GM19193 (cell line): ENCODE measurements around the gene LHFPL3.

Experiments used
- POLR2A ChIP-seq: IDR thresholded peaks from 4 replicates; pipeline ENCODE4 v1.6.1; 2011; ENCODE audit not compliant: insufficient read depth, insufficient read length; ENCODE audit errors: extremely low read depth

LHFPL3 gene

GRCh38 chr7:104873401-104873800, 545.0 kb downstream of the LHFPL3 start:
- no peak for TF ChIP-seq POLR2A

DNA sequence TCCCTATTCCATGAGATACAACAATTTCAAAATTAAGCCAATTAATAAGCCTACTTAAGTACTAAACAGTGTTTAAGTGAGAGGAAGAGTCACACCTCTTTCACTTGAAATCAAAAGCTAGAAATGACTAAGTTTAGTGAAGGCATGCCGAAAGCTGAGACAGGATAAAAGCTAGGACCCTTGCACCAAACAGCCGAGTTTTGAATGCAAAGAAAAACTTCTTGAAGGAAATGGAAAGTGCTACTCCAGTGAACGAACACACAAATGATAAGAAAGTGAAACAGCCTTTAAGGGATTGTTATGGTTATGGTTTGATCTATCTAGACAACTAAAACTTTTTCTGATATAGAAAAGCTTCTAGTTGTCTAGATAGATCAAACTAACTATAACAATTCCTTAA, 550.2 kb downstream of the LHFPL3 start:
- TF ChIP-seq POLR2A: no peak

DNA sequence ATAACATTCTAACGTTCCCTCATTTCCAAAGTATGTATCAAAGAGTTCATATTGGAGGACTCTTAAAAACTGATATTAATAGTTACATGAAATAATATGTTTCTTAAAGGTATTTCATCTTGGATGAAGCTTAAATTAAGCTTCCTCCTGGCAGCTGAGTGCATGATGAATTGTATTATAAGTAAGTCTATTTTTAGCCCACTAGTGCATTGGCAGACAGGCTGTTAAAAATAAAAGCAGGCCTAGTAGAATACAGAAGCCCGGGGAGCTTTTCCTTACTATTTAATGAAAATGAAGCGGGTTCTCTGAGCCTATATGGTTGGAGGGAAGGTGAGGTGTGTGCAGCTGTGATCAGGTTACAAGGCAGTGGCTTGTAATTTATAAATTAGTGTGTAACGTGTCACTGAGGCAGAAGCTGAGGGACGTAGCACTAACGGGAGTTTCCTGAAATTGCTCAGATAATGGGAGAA, 554.9 kb downstream of the LHFPL3 start:
- no peak for TF ChIP-seq POLR2A

- no peak for TF ChIP-seq POLR2A
These were observed 555.5 kb downstream of the LHFPL3 start for GRCh38 chr7:104883718-104884452.

- TF ChIP-seq POLR2A: no peak
These were observed 558.2 kb downstream of the LHFPL3 start for GRCh38 chr7:104886651-104887050.

DNA sequence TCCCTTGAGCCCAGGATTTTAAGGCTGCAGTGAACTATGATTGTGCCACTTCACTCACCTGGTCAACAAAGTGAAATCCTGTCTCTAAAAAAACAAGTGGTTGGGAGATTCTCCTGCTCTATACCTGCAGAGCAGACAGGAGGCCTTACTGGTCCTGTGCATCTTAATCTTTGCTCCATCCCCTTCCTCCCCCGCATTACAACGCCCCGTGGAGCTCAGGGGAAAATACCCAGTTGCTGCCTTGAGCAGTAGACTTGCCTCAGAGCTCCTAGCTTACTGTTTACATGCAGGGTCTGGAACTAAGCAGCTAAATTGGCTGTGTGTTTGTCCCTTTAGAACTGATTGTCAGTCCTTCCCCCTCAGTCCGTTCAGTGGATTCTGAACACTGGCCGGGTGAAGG, 561.8 kb downstream of the LHFPL3 start:
- TF ChIP-seq POLR2A: no peak

DNA sequence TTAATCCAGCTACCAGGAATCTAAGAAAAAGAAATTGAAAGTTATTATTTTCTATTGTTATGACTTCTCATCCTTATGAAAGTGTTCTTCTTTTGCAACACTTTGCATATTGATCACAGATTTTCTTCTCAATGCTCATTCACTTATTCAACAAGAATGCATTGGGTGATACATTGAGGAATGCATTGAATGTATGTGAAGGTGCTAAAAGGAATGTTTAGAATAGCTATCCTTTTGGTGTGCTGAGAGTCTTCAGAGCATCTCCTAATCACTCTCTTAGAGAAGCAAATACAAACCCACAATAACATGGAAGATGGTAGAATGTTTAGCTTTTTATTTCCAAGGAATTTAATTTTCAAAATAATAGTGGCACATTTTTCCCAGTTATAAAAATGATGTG, 563.5 kb downstream of the LHFPL3 start:
- TF ChIP-seq POLR2A: no peak

GRCh38 chr7:104894314-104894713, 565.9 kb downstream of the LHFPL3 start:
- TF ChIP-seq POLR2A: no peak

DNA sequence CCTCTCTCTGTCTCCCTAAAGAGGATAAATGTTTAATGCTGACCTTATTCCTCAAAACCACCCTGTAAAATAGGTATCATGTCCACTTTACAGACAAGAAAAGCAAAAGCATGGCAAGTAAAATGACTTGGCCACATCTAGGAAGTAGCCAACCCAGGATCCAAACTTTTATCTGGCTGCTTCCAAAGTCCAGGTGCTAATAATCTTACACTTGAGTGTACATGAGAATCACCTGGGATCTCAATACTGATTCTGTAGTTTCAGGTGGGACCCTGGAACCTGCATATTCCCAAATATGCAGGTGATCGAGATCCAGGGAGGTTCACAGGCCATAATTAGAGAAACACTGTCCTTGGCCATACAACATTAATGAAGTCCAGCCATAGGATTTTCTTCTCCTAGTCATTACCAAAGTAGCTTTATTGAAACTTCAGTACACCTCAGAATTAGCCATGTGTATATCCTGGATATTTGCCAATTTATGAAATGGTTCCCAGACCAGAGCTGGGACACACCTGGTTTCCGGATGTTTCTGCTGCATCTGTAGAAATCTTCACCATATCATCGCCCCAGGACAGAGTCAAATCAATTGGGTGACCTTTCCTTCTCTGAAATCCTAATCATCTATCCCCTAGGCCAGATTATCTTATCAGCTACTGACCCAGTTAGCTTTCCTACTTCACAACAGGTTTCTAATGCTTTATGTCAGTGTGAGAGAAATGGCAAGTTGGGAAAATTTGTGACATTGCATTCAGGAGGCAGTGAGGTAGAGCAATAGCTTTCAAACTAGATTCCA, 566.5 kb downstream of the LHFPL3 start:
- no peak for TF ChIP-seq POLR2A

- no peak for TF ChIP-seq POLR2A
These were observed 567.3 kb downstream of the LHFPL3 start for GRCh38 chr7:104895522-104896236.

DNA sequence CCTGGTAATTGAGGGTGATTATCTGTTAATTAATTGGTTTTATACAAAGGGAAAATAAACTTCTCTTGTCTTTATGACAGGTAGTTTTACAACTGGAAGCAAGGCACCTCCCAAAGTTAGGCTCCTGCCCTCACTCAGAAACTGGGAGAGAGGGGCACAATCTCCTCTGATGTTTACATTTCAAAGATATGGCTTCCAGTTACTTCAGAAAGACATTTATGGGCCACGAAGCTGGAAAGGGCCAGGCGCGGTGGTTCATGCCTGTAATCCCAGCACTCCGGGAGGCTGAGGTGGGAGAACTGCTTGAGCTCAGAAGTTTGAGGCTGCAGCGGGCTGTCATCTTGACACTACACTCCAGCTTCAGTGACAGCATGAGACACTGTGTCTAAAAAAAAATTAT, 570.0 kb downstream of the LHFPL3 start:
- no peak for TF ChIP-seq POLR2A

GRCh38 chr7:104900525-104901239, 572.3 kb downstream of the LHFPL3 start:
- TF ChIP-seq POLR2A: no peak

- TF ChIP-seq POLR2A: no peak
These were observed 572.8 kb downstream of the LHFPL3 start for GRCh38 chr7:104901240-104901619.

- no peak for TF ChIP-seq POLR2A
These were observed 573.8 kb downstream of the LHFPL3 start for GRCh38 chr7:104902183-104902582.

DNA sequence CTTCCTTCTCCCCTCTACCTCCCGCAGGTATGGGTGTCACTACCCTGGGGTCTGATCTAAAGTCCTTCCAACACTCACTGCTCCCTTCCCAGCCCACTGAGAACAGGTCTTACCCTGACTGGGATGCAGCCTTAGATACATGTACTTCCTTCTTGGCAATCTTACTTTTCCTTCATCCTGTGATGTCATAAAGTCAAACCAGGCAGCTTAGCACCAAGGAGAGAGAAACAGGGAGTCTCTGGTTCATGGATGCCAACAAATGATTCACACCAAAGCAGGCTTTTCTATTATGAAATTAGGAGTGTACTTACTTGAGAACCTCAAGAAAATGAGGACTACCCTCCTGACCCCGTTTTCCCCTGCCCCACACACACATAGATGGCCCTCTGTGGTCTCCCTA, 574.6 kb downstream of the LHFPL3 start:
- no peak for TF ChIP-seq POLR2A
